Thoracic aorta (tissue), 2 donors: ENCODE measurements around the gene MGAM2. TPM values are rescaled to one million over a fixed set of nuclear protein-coding genes. Genes with fewer than 3 reads are reported as not detected.

ENCODE experiments used
- ATAC-seq: fragments of 150-250 bp; one replicate; pipeline ENCODE4 v1.8.0; 2017; ENCODE audit warnings: low read depth; ENCODE audit not compliant: insufficient number of reproducible peaks, low FRiP score
- DNase-seq: peaks from one replicate; pipeline ENCODE4 v3.0.0-alpha.2; 2020; ENCODE audit warnings: low spot score
- H3K27ac ChIP-seq, 2 donors: fragments of 200-600 bp; sonication (generic); 1 replicate in 1 of 2; 2 replicates in 1 of 2; pipeline ENCODE4 v1.5.1; 2016; ENCODE audit warnings: mild to moderate bottlenecking in 2 of 2, moderate library complexity in 2 of 2
- H3K27me3 ChIP-seq: fragments of 200-600 bp; sonication (generic); replicated peaks from 2 replicates; pipeline ENCODE4 v1.6.0; 2016; ENCODE audit warnings: mild to moderate bottlenecking; ENCODE audit not compliant: insufficient read depth
- H3K36me3 ChIP-seq: fragments of 200-600 bp; sonication (generic); one replicate; pipeline ENCODE4 v1.5.1; 2016
- H3K4me1 ChIP-seq, 2 donors: fragments of 200-600 bp; sonication (generic); 1 replicate in 1 of 2; 2 replicates in 1 of 2; pipeline versions ENCODE4 v1.5.1 to v1.6.0; 2016; ENCODE audit warnings: low read depth in 2 of 2, mild to moderate bottlenecking in 1 of 2; ENCODE audit not compliant: control insufficient read depth in 1 of 2
- H3K4me3 ChIP-seq: fragments of 200-600 bp; sonication (generic); 2 replicates; pipeline ENCODE4 v1.5.1; 2016; ENCODE audit warnings: mild to moderate bottlenecking
- H3K9me3 ChIP-seq: fragments of 200-600 bp; sonication (generic); 2 replicates; pipeline ENCODE4 v1.5.1; 2016
- CTCF ChIP-seq: fragments of 200-600 bp; sonication (generic); IDR thresholded peaks from one replicate; pipeline ENCODE4 v1.5.1; 2019; ENCODE audit warnings: antibody characterized with exemption
- total RNA-seq, 2 donors: library from RNA; depleted of rRNA; stranded (reverse); fragments of >200 nt; gene quantifications; one replicate each; pipeline versions ENCODE4 v1.1.0 to v1.2.3, GENCODE V29; 2016

MGAM2 gene
- total RNA-seq, 2 donors from 2014 or later = 0.49 to 0.54 TPM

- Histone ChIP-seq H3K4me1 (no peaks in the 10 kb centered on the region), H3K27me3 (no peaks in the 10 kb centered on the region), H3K4me3 (no peak overlapping the region), H3K9me3 (no peaks in the 10 kb centered on the region), H3K36me3 (no peaks in the 10 kb centered on the region), H3K27ac (no peak overlapping the region)
- no peak for TF ChIP-seq CTCF
- ATAC-seq (no peak), DNase-seq (no peak)
These were observed 139.2 kb downstream of the MGAM2 start for GRCh38 chr7:142250705-142251104.

GRCh38 chr7:142257958-142258357 lies 146.4 kb downstream of the MGAM2 start, which contains the start of gene PRSS58:
TSS of gene PRSS58 (minus strand) at chr7:142258058. CDS start at chr7:142257707, 351 bp downstream.
- Histone ChIP-seq H3K4me1 (no peaks in the 10 kb centered on the region), H3K9me3 (no peaks in the 10 kb centered on the region), H3K4me3 (no peak within 1 kb of the TSS), H3K36me3 (no peaks in the 10 kb centered on the region), H3K27ac (no peak within 1 kb of the TSS), H3K27me3 (no peaks in the 10 kb centered on the region)
- DNase-seq (no peak), ATAC-seq (no peak)
- no peak for TF ChIP-seq CTCF

GRCh38 chr7:142263598-142264380 lies 152.3 kb downstream of the MGAM2 start:
- no peaks in the 10 kb centered on the region for H3K36me3 ChIP-seq
- H3K9me3 ChIP-seq = no peaks in the 10 kb centered on the region
- no peaks in the 10 kb centered on the region for H3K27me3 ChIP-seq
- H3K4me3 ChIP-seq = no peak overlapping the region
- H3K27ac ChIP-seq = no peak overlapping the region
- no peaks in the 10 kb centered on the region for H3K4me1 ChIP-seq
- ATAC-seq = no peak
- no peak for DNase-seq
- TF ChIP-seq CTCF = no peak

Other genes with a start within 250 kb of the MGAM2 start
- not detected for gene OR9A4, start 195.3 kb upstream of the MGAM2 start, total RNA-seq
- 1 to 10 TPM; 3.0 to 3.7 TPM for gene CLEC5A, start 164.7 kb upstream of the MGAM2 start, total RNA-seq
- gene TAS2R38, start 137.9 kb upstream of the MGAM2 start, total RNA-seq = not detected
- 1 to 10 TPM; 1.6 to 2.4 TPM for gene MGAM, start 115.8 kb upstream of the MGAM2 start, total RNA-seq
- gene PRSS58, start 146.3 kb downstream of the MGAM2 start, total RNA-seq = not detected